Activated naive CD8-positive, alpha-beta T cell treated with anti-CD3 and anti-CD28 coated beads, Interleukin-2, amount 50 U/mL, for 24 hours (primary cell): ENCODE data around the gene ARHGEF4.

ENCODE experiments used
- ATAC-seq: fragments of 150-1000 bp; cut with Tn5 transposase; one replicate; pipeline ENCODE4 v1.10.0; 2021
- DNase-seq: peaks from one replicate; pipeline ENCODE4 v3.0.0; 2021
- H3K27ac Mint-ChIP-seq: one replicate; pipeline ENCODE4 v1.8.0; 2021; ENCODE audit warnings: mild to moderate bottlenecking, mixed read lengths
- H3K27me3 Mint-ChIP-seq: one replicate; pipeline ENCODE4 v1.8.0; 2021; ENCODE audit warnings: mixed read lengths
- H3K36me3 Mint-ChIP-seq: one replicate; pipeline ENCODE4 v1.8.0; 2021; ENCODE audit warnings: low read depth, mixed read lengths
- H3K4me1 Mint-ChIP-seq: one replicate; pipeline ENCODE4 v1.8.0; 2021; ENCODE audit warnings: mixed read lengths
- H3K4me3 Mint-ChIP-seq: one replicate; pipeline ENCODE4 v1.8.0; 2021; ENCODE audit warnings: mild to moderate bottlenecking, moderate library complexity, mixed read lengths
- H3K9me3 Mint-ChIP-seq: one replicate; pipeline ENCODE4 v1.8.0; 2021; ENCODE audit warnings: mixed read lengths

ARHGEF4 gene

GRCh38 chr2:130835766-130836015 is 1.0 kb upstream of the ARHGEF4 start:
- Mint-ChIP-seq H3K27me3 (peaks cover 39% of the 10 kb centered on the region), H3K4me3 (no peak overlapping the region), H3K4me1 (peaks cover 1% of the 10 kb centered on the region), H3K9me3 (no peaks in the 10 kb centered on the region), H3K27ac (no peak overlapping the region), H3K36me3 (no peaks in the 10 kb centered on the region)
- no peak for DNase-seq
- no peak for ATAC-seq

GRCh38 chr2:130837175-130837810 is 579 bp downstream of the ARHGEF4 start:
- ATAC-seq (no peak), DNase-seq (no peak)
- Mint-ChIP-seq H3K4me1 (peaks cover 1% of the 10 kb centered on the region), H3K27me3 (peaks cover 46% of the 10 kb centered on the region), H3K27ac (no peak overlapping the region), H3K9me3 (no peaks in the 10 kb centered on the region), H3K4me3 (no peak overlapping the region), H3K36me3 (no peaks in the 10 kb centered on the region)

- Mint-ChIP-seq H3K36me3 (no peaks in the 10 kb centered on the region), H3K4me3 (no peak overlapping the region), H3K27me3 (peaks cover 46% of the 10 kb centered on the region), H3K4me1 (peaks cover 1% of the 10 kb centered on the region), H3K9me3 (no peaks in the 10 kb centered on the region), H3K27ac (no peak overlapping the region)
- no peak for ATAC-seq
- DNase-seq, result no peak
These were observed 1.3 kb downstream of the ARHGEF4 start for GRCh38 chr2:130837811-130838565.

- H3K36me3 Mint-ChIP-seq, result no peaks in the 10 kb centered on the region
- no peak overlapping the region for H3K4me3 Mint-ChIP-seq
- ATAC-seq (no peak), DNase-seq (no peak)
- peaks cover 1% of the 10 kb centered on the region for H3K4me1 Mint-ChIP-seq
- no peak overlapping the region for H3K27ac Mint-ChIP-seq
- H3K27me3 Mint-ChIP-seq, result peaks cover 48% of the 10 kb centered on the region
- H3K9me3 Mint-ChIP-seq, result no peaks in the 10 kb centered on the region
These were observed 2.5 kb downstream of the ARHGEF4 start for GRCh38 chr2:130839011-130839780.

GRCh38 chr2:130840506-130840905 is 3.8 kb downstream of the ARHGEF4 start:
- ATAC-seq (no peak), DNase-seq (no peak)
- no peak overlapping the region for H3K4me3 Mint-ChIP-seq
- no peaks in the 10 kb centered on the region for H3K36me3 Mint-ChIP-seq
- no peaks in the 10 kb centered on the region for H3K9me3 Mint-ChIP-seq
- peaks cover 38% of the 10 kb centered on the region for H3K27me3 Mint-ChIP-seq
- H3K27ac Mint-ChIP-seq, result no peak overlapping the region
- H3K4me1 Mint-ChIP-seq, result peaks cover 1% of the 10 kb centered on the region

- H3K4me3 Mint-ChIP-seq, result no peak overlapping the region
- DNase-seq, result no peak
- no peak for ATAC-seq
- peaks cover 1% of the 10 kb centered on the region for H3K4me1 Mint-ChIP-seq
- no peaks in the 10 kb centered on the region for H3K9me3 Mint-ChIP-seq
- H3K36me3 Mint-ChIP-seq, result no peaks in the 10 kb centered on the region
- no peak overlapping the region for H3K27ac Mint-ChIP-seq
- peaks cover 29% of the 10 kb centered on the region for H3K27me3 Mint-ChIP-seq
These were observed 5.1 kb downstream of the ARHGEF4 start for GRCh38 chr2:130841741-130842365.

GRCh38 chr2:130842770-130843169 is 6.1 kb downstream of the ARHGEF4 start:
- peaks cover 1% of the 10 kb centered on the region for H3K4me1 Mint-ChIP-seq
- ATAC-seq, result no peak
- peaks cover 28% of the 10 kb centered on the region for H3K27me3 Mint-ChIP-seq
- no peaks in the 10 kb centered on the region for H3K9me3 Mint-ChIP-seq
- no peaks in the 10 kb centered on the region for H3K36me3 Mint-ChIP-seq
- DNase-seq, result no peak
- no peak overlapping the region for H3K4me3 Mint-ChIP-seq
- no peak overlapping the region for H3K27ac Mint-ChIP-seq

- Mint-ChIP-seq H3K27me3 (peaks cover 21% of the 10 kb centered on the region), H3K4me3 (no peak overlapping the region), H3K9me3 (no peaks in the 10 kb centered on the region), H3K27ac (no peak overlapping the region), H3K36me3 (no peaks in the 10 kb centered on the region), H3K4me1 (no peaks in the 10 kb centered on the region)
- ATAC-seq (no peak), DNase-seq (no peak)
These were observed 6.7 kb downstream of the ARHGEF4 start for GRCh38 chr2:130843321-130843985.

- no peak for ATAC-seq
- no peaks in the 10 kb centered on the region for H3K4me1 Mint-ChIP-seq
- H3K27ac Mint-ChIP-seq, result no peak overlapping the region
- H3K36me3 Mint-ChIP-seq, result no peaks in the 10 kb centered on the region
- no peaks in the 10 kb centered on the region for H3K9me3 Mint-ChIP-seq
- peaks cover 14% of the 10 kb centered on the region for H3K27me3 Mint-ChIP-seq
- no peak overlapping the region for H3K4me3 Mint-ChIP-seq
- no peak for DNase-seq
These were observed 7.4 kb downstream of the ARHGEF4 start for GRCh38 chr2:130844161-130844560.

- no peak for ATAC-seq
- no peaks in the 10 kb centered on the region for H3K4me1 Mint-ChIP-seq
- H3K36me3 Mint-ChIP-seq, result no peaks in the 10 kb centered on the region
- H3K9me3 Mint-ChIP-seq, result no peaks in the 10 kb centered on the region
- H3K4me3 Mint-ChIP-seq, result no peak overlapping the region
- H3K27ac Mint-ChIP-seq, result no peak overlapping the region
- DNase-seq, result no peak
- peaks cover 11% of the 10 kb centered on the region for H3K27me3 Mint-ChIP-seq
These were observed 8.9 kb downstream of the ARHGEF4 start for GRCh38 chr2:130845505-130846085.

- Mint-ChIP-seq H3K4me3 (no peak overlapping the region), H3K27me3 (peaks cover 11% of the 10 kb centered on the region), H3K9me3 (no peaks in the 10 kb centered on the region), H3K36me3 (no peaks in the 10 kb centered on the region), H3K4me1 (no peaks in the 10 kb centered on the region), H3K27ac (no peak overlapping the region)
- ATAC-seq (no peak), DNase-seq (no peak)
These were observed 9.5 kb downstream of the ARHGEF4 start for GRCh38 chr2:130846233-130846632.

GRCh38 chr2:130846686-130847375 is 10.1 kb downstream of the ARHGEF4 start:
- no peak overlapping the region for H3K4me3 Mint-ChIP-seq
- no peaks in the 10 kb centered on the region for H3K36me3 Mint-ChIP-seq
- H3K27ac Mint-ChIP-seq, result no peak overlapping the region
- H3K9me3 Mint-ChIP-seq, result no peaks in the 10 kb centered on the region
- no peak for ATAC-seq
- H3K4me1 Mint-ChIP-seq, result no peaks in the 10 kb centered on the region
- H3K27me3 Mint-ChIP-seq, result peaks cover 9% of the 10 kb centered on the region
- no peak for DNase-seq

GRCh38 chr2:130847776-130848525 is 11.2 kb downstream of the ARHGEF4 start:
- H3K4me3 Mint-ChIP-seq, result no peak overlapping the region
- H3K27ac Mint-ChIP-seq, result no peak overlapping the region
- no peaks in the 10 kb centered on the region for H3K4me1 Mint-ChIP-seq
- ATAC-seq (no peak), DNase-seq (no peak)
- no peaks in the 10 kb centered on the region for H3K9me3 Mint-ChIP-seq
- no peaks in the 10 kb centered on the region for H3K36me3 Mint-ChIP-seq
- H3K27me3 Mint-ChIP-seq, result peaks cover 4% of the 10 kb centered on the region
